Suprapubic skin (tissue), 4 donors: ENCODE measurements around the gene KCNK3.
"Not testable (repeated sequence)": the region's sequence is repeated elsewhere in the genome, so short reads cannot be mapped to it uniquely, and the experiment has no call there.

Experiments
- CTCF ChIP-seq, 2 donors: fragments of 200-600 bp in 1 of 2; fragments of 450-650 bp in 1 of 2; sonication (generic) in 1 of 2; IDR thresholded peaks; one replicate each; pipeline ENCODE4 v1.5.1; 2016 to 2019; ENCODE audit warnings: antibody characterized with exemption in 2 of 2, mild to moderate bottlenecking in 1 of 2, moderate library complexity in 1 of 2
- POLR2A ChIP-seq, 2 donors: fragments of 450-650 bp; IDR thresholded peaks; one replicate each; pipeline ENCODE4 v1.6.1; 2017; ENCODE audit warnings: antibody characterized with exemption in 2 of 2, mild to moderate bottlenecking in 2 of 2, moderate library complexity in 2 of 2
- POLR2AphosphoS5 ChIP-seq, 3 donors: sonication (generic); formaldehyde crosslinking; IDR thresholded peaks; one replicate each; pipeline ENCODE4 v1.6.1; 2017; ENCODE audit warnings: antibody characterized with exemption in 3 of 3

- TF ChIP-seq CTCF, POLR2AphosphoS5, POLR2A (IDR thresholded peaks at IDR 0.05): not testable (repeated sequence)
Observed at GRCh38 chr2:26665296-26665695, 27.2 kb upstream of the KCNK3 start.
